Activated CD4-positive, CD25-positive, alpha-beta regulatory T cell (primary cell): ENCODE data around the gene PDE11A.

Source experiments
- DNase-seq, 4 experiments: peaks; one replicate each; lab custom pipeline; 2025; lab: John Stamatoyannopoulos, UW

PDE11A gene

GRCh38 chr2:177758591-177759371 lies 313.8 kb downstream of the PDE11A start:
- DNase-seq: no peak

GRCh38 chr2:177756336-177756735 lies 316.2 kb downstream of the PDE11A start:
- no peak for DNase-seq

DNA sequence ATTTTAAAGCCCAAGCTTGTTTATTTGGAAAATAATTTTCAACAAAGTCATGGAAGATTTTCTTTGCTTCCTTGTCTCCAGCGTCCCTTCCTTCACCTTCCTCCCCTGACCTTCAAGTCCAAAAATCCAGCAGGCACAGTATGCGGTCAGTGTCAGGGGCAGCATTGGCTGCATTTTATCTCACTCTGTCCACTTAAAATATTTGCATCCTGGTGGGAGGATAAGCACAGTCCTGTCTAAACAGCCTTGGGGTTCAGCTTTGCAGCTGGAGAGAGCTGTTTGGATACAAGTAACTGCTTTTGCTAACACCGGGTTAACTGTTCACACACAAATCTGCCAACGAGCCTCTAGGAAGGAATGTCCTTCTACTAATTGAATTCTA lies 318.1 kb downstream of the PDE11A start:
- DNase-seq: no peak

GRCh38 chr2:177753682-177754491 lies 318.7 kb downstream of the PDE11A start:
- DNase-seq: no peak

GRCh38 chr2:177748360-177748759 lies 324.2 kb downstream of the PDE11A start:
- no peak for DNase-seq

GRCh38 chr2:177747384-177747783 lies 325.2 kb downstream of the PDE11A start:
- no peak for DNase-seq

GRCh38 chr2:177746358-177746757 lies 326.2 kb downstream of the PDE11A start:
- no peak for DNase-seq

DNA sequence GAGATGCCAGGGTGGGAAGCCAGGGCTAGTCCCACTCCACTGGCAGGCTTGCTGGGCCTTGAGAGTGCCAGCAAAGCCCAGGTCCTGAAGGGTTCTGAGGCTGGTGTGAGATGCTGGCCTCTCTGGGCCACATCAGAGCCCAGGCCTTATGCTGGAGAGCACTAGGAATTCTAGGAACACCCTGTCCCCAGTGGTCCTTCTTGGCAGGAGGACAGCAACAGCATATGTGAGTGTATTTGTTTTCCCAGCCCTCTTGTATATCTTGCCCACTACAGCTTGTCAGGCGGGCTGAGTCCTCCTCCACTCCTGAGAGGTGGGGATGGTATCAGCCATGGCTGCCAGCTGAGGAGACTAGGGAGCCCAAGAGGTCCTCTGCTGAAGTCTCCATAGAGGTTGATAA lies 327.0 kb downstream of the PDE11A start:
- DNase-seq: no peak

GRCh38 chr2:177742851-177743250 lies 329.7 kb downstream of the PDE11A start:
- no peak for DNase-seq

GRCh38 chr2:177741866-177742265 lies 330.7 kb downstream of the PDE11A start:
- no peak for DNase-seq

- DNase-seq: no peak
These were observed 331.9 kb downstream of the PDE11A start for GRCh38 chr2:177740700-177741099.

- no peak for DNase-seq
These were observed 333.9 kb downstream of the PDE11A start for GRCh38 chr2:177738461-177739235.

- no peak for DNase-seq
These were observed 337.2 kb downstream of the PDE11A start for GRCh38 chr2:177735318-177735803.

- no peak for DNase-seq
These were observed 339.2 kb downstream of the PDE11A start for GRCh38 chr2:177733322-177733855.

GRCh38 chr2:177731384-177731783 lies 341.2 kb downstream of the PDE11A start:
- no peak for DNase-seq

DNA sequence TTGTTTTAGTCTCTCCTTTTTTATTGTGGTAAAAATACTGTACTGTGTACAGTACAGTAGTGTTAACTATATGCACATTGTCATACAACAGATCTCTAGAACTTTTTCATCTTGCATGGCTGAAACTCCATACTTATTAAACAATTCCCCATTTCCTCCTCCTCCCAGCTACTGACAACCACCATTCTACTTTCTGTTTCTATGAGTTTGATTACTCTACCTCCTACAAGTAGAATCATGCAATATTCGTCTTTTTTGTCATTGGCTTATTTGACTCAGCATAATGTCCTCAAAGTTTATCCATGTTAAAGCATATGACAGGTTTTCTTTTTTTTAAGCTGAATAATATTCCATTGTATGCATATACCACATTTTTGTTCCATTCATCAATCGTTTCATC lies 341.8 kb downstream of the PDE11A start:
- no peak for DNase-seq

DNA sequence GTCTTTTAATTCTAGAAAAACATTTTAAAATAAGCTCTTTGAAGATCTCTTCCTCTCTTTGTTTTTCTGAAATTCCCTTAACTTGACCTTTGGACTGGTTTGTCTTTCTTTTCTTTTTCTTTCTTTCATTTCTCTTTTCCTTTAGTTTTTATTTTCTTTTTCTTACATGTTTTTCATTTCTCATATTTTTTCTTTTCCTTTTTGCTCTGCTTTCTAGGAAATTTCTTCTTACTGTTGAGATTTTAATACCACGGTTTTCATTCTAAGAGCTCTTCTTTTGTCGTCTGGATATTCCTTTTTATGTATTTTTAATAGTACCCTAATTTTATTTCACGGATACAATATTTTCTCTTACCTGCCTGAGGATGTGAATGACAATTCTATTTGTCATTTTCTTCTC lies 342.2 kb downstream of the PDE11A start:
- no peak for DNase-seq

DNA sequence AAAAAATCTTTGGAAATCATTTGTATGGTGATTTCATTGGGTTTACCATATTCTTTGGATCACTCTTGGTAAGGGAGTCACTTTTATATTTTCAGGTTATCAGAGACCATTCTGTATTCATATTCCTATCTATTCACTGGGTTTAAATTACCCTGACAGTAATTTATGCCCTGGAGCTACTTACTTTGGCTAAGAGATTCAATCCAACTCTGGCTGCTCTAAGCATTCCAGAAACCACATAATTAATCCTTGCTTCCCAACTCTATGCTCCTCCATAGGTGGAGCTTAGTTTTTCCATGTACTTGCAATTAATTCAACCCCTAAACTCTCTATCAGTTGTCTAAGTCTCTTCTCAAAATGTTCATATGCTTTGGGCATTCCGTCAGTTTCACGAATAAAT lies 343.7 kb downstream of the PDE11A start:
- no peak for DNase-seq

DNA sequence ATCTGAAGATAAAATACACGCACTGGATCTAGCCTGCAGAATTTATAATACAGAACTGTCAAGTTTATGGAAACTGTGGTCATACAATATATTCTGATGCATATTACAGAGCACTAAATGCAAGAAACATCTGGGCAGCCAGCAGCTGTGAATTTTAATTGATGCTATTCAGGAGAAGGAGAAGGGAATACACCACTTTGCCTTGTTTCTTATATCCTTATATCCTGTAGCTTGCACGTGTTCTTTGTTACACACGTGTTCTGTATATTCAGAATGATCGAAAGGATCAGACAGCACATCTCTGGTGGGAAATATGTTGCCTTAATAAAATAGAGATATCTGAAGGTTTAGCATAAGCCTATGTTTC lies 344.2 kb downstream of the PDE11A start:
- DNase-seq: no peak

- DNase-seq: no peak
These were observed 344.8 kb downstream of the PDE11A start for GRCh38 chr2:177727577-177728398.

GRCh38 chr2:177726931-177727348 lies 345.6 kb downstream of the PDE11A start:
- no peak for DNase-seq
